Measurements from ENCODE around the gene MGP.

The MGP gene

DNA sequence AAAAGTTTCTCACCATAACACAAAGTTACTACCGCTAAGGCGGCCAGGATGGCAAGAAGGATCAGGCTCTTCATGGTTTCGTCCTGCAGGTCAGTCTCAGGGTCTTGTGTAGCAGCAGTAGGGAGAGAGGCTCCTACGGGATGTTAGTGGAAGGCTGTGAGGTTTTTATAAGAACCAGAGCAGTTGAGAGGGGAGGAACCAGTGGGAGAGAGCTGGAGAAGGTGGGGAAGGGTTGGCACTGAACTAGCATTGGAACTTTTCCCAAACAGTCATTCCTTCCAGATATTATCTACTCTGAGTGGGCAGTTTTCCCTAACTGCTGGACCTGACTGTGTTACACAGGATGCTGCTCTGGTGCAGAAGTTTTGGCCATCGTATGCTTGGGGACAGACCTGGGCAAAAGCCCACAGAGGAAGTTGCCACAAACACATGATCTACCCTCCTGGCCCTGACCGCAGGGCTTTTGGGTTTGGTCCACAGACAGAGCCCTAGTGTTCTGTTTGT, at the start of gene MGP:
Gene MGP (minus strand): TSS at position 137 of the 504 bp plus-strand sequence. CDS start 63 bp downstream, at position 74.
- DNase-seq (ENCODE audit: low read depth in 3 of 3) = no peak

DNA sequence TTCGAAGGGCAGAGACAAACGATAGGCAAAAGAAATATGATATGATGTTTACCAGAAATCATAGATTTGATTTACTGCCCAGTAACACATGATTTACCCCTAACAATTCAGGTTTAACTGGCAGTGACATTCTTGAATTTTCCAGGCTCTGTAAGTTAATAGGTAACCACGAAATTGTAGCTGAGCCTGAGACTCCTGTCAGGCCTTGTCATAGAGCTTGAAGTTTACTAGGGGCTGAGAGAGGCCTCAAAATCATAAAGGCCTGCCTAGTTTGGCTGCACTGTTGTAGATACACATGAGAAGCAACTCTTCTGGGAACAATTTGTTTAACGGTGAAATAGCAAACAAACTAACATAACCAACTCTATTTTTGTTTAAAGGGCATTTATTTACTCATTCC, 49.4 kb upstream of the MGP start:
- no peak for DNase-seq (ENCODE audit: low read depth in 3 of 3)

DNA sequence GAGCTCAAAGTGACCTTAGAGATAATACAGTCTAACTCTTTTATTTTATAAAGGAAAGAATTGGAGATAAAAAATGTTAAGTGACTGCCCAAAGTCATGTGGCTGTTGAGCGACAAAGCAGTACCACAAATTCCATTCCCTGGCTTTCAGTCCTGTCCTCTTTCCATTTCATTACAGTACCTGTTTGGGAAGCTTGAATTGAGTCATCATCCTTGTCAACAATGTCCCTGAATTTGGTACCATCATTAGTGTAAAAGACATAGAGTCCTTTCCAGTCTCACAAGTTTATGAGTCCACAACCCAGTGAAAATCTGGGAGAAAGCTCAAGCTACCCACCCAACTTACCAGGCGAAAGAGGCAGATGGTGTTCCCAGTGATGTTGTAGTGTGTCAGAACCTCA, 48.9 kb upstream of the MGP start:
- DNase-seq (ENCODE audit: low read depth in 3 of 3) = no peak

DNA sequence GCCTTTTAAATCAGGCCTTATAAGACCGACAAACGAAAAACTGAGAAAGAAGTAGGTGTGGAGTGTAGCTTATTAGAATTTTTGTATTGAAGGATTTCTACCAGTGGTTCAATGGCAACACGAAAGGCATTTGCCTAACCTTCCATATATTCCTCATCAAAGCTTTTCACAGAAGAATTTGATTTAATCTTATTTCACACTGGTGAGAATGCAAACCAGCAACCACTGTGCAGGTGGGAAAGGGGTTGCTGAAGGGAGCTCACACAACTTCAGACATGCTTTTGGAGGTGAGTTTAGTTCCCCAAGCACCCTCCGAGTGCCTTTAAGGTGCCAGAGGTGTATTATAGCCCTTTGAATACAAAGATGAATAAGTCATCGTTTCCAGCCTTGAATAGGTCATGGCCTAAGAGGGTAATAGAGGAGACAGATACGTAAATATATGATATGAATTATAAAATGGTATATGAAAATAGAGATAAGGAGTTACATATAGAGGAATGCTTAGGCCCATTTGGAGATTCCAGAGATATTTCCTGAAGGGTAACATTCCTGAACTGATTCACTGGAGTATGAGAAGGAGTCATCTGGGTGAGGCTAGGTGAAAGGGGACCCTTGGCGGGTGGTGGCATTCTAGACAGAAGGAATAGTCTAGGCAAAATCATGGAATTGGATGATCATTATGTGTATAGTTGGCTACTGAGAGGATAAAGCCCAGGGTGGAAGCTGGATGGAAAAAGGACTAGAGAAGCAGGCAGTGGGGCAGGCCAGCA, 46.3 kb upstream of the MGP start:
- DNase-seq (ENCODE audit: low read depth in 3 of 3) = no peak

DNA sequence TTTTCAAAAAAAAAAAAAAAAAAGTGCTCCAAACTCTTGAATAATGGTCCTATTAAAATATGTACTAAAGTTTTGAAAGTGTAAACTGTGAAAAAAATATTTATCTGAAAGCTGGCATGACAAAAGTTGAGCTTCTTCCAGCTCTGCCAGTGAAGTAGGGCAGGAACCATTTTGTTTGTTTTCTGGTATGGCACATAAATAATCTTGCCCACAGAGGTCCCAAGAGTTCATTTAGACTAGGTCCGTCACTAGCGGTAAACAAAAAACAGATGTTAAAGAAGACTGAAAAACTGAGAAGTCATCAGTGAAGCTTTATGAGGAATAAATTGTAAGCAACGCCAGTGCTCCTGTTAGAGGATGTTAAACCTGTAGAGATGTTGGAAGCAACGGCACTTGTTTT, 45.7 kb upstream of the MGP start:
- no peak for DNase-seq (ENCODE audit: low read depth in 3 of 3)

DNA sequence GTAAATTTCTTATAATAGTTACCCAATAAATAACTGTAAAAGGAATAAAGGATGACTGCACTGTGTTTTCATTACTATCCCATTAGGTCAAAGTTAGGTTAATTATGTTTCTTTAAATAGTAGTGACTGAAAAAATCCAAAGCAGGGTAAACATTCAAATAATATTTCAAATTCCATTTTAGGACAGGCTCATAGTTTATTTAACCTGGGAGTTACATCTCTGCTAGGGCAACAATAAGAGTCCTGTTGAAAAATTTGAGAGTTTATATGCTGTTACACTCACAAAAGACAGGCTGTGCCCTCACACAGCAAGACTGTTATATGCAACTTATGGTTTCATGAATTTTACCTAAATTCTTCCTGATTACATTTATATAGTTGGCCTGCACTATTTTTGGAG, 44.6 kb upstream of the MGP start:
- no peak for DNase-seq (ENCODE audit: low read depth in 3 of 3)

DNA sequence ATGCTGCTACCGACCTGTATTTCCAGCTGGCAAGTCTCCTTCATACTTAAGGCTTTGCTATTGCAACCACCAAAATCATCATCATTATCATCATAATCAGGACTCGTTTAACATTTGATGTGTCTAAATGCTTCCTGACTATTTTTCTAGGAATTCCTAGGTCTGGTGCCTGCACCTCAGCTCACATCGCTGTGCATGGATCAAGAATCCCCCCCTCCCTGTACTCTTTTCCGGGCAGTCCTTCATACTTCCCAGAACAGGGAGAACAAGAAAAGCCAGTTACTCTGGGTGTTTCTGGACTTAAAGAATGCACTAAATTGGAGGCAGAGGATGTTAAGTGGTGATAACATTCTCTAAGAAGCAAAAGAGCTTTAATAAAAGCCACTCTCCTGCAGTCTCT, 43.3 kb upstream of the MGP start:
- DNase-seq (ENCODE audit: low read depth in 3 of 3) = no peak

DNA sequence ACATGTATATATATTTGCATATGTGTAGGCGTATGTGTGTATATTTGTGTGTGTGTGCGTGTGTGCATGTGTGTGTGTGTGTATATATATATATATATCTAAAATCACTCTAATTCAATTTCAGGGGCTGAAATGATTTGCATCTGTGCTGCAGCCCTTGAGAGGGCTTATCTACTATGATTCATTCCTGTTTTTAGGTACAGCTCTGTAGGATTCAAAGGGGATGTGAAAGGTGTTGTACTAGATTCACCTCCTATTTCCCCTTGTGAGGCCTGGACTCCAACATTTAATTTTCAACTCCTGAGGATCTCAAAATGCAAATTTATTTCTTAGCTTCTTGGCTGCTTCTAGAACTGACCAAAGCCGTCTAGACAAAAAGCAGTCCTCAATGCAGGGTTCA, 41.6 kb upstream of the MGP start:
- no peak for DNase-seq (ENCODE audit: low read depth in 3 of 3)

DNA sequence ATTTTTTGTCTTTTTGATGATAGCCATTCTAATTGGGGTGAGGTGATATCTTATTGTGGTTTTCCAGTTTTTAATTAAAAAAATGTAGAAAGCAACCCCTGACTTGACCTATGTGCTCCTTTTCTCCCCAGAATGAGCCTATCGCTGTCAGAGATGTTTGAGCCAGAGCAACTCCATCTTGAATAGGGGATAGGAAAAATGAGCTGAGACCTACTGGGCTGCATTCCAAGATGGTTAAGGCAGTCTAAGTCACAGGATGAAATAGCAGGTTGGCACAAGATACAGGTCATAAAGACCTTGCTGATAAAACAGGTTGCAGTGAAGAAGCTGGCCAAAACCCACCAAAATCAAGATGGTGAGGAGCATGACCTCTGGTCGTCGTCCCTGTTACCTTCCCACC, 38.9 kb upstream of the MGP start:
- DNase-seq (ENCODE audit: low read depth in 3 of 3) = no peak

DNA sequence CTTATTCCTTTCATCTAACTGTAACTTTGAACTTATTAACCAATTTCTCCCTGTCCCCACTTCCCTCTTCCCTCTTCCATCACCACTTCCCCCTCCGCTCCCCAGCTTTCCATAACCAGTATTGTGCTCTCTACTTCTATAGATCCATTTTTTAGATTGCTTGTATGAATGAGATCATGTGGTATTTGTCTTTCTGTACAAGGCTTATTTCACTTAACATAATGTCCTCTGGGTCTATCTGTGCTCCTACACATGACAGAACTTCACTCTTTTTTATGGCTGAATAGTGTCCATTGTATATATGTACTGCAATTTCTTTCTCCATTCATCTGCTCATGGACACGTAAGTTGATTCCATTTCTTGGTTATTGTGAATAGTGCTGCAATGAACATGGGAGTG, 38.3 kb upstream of the MGP start:
- DNase-seq (ENCODE audit: low read depth in 3 of 3) = no peak

DNA sequence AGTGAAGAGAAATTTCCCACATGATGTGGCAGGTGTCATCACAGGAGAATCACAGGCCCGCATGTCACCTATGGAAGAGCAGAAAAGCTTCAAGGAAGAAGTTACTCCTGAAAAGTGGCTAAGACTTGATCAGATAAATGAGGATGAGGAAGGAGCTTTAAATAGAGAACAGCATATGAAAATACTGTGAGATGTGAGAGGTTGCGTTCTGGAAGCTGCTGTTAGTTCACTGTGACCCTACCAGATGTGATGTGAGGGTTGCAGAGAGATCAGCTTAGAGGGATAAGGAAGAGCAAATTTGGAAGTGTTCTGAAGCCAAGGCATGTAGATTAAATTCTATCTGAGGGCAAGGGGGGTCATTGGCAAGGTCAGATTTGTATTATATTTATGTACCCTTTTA, 35.6 kb upstream of the MGP start:
- no peak for DNase-seq (ENCODE audit: low read depth in 3 of 3)

DNA sequence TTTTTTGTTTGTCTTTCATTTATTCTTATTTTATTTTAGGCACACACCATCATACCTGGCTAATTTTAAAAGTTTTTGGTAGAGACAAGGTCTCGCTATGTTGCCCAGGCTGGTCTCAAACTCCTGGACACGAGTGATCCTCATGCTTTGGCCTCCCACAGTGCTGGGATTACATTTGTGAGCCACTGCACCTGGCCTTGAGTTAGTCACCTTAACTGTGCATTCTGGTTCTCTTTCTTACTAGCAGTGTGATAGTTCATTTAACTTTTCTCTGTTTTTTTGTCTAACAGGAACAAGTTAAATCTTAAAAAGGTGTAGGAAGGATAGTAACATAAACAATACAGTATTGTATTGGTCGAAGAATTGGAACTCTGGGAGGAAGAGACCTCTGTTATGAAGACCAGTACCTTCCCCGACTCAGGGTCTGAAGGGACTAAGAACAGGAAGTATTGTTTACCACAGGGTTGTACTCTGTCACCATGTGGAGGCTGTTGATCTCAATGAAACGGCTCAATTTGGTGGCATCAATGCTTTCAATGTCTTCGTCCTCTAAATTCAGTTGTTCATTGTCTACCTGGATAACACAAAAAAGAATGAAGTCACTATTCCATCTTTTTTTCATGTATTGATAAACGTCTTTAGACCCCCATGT, 34.9 kb upstream of the MGP start:
- no peak for DNase-seq (ENCODE audit: low read depth in 3 of 3)

DNA sequence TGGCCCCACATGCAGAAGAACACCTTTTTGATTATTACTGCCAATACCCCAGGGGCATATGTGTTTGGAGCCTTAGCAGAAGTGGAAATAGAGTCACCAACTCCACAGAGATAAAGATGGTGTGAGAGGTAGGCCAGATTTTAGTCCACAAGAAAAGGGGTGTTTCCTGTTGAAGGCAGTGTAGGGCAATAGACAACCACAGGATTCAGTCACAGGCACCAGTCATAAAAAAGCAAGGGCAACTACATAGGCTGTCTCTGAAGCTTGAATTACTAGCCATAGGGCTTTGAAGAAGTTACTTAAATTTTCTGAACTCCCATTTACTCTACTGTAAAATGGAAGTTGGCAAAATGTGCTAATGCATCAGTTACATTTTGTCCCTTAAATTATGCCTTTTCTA, 33.8 kb upstream of the MGP start:
- DNase-seq (ENCODE audit: low read depth in 3 of 3) = no peak

DNA sequence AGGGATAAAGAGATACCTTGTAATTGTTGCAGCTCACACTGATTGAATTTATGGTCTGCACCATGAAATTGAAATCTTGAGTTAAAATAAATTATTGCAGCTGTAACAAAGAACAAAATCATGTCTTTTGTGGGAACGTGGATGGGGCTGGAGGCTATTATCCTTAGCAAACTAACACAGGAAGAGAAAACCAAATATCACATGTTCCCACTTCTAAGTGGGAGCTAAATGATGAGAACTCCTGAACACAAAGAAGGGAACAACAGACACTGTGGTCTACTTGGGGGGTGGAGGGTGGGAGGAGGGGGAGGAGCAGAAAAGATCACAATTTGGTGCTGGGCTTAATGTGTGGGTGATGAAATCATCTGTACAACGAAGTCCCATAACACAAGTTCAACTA, 30.1 kb upstream of the MGP start:
- no peak for DNase-seq (ENCODE audit: low read depth in 3 of 3)

DNA sequence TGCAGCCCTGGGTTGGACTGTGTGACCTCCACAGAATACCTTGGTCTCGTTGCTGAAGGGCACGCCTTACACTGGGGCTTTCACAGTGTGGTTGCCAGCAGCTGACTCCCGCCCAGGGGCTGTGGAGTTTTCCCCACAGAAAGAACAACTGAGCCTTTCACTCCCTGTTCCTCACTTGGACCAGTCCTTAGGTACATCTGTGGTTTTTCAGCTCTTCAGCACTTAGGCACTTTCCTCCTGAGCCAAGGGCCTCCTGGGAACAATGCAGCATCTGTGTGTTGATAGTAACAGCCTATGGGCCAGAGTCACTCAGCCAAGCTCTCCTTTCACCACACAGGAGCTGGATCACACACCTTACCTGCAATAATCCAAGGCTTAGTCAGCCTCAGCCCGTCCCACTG, 27.7 kb upstream of the MGP start:
- no peak for DNase-seq (ENCODE audit: low read depth in 3 of 3)

DNA sequence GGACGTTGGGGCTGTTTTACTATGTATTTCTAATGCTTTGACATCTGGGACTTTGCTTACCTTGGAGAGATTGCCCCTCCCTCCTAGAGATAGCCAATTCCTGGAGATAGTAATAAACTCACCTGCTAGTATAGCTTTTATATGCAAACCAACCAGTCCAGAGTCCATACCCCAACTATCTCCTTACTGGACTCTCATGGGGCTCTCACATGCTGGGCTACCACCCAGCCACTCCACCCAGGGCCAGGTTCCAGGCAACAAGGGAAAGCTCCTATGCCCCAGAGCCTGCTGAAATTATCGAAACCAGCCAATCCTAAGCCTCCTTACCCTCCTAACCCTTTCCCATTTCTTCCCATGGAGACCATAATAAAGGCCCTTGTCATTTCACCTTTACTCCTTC, 25.5 kb upstream of the MGP start:
- no peak for DNase-seq (ENCODE audit: low read depth in 3 of 3)

DNA sequence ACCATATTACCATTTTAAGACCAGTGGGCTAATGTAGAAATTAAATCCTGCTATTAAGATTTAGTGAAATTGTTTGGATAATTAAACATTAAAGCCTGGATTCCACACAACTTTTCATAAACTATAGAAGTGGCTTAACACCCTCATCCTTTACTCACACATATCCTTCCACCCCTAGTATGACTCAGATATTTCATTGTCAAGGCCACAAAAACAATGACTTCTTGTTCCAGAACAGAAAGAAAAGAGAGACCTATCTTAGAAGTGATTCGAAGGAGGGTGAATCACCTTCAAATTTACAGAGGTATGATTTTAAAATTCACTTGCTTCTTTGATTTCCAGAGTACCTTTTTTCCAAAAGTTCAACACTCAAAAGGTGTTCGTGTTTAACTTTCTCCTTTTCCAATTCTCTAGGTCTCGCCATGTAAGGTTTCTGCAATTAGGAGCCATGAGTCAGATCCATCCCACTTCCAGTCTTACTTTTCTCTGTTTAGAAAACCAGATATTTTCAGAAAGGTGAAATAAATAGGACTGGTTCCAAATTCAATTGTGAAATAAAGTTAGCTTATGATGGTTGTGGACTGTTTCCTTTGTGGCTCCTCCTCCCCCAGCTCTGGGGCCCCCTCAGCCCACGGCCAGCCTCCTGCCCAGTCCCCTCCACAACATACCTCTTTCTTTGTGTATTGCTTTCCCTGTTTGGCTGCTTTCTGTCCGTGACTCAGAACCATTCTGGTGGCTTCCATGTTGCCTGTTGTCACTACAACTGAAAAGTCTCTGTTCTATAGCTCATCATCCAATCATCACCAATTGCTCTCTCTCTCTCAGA, 24.6 kb upstream of the MGP start:
- DNase-seq (ENCODE audit: low read depth in 3 of 3) = peak; percentile 9 to 36 (median 23)

DNA sequence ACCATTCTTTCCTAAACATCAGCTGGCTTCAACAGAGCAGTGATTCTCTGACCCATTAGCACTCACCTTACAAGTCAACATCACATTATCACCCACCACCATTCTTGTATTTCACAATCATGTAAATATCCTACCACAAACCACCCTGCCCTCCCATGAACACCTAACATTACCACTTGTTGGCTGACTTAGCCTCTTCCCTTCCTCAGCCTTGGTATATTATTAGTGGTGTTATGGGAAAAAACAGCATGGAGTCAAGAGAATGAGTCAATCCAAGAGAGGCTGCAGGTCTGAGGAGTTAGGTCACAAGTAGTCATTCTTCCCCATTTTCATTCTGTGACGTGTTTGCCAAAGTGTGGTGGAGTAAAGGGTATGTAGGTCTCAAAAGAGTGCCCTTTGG, 22.3 kb upstream of the MGP start:
- DNase-seq (ENCODE audit: low read depth in 3 of 3) = no peak

DNA sequence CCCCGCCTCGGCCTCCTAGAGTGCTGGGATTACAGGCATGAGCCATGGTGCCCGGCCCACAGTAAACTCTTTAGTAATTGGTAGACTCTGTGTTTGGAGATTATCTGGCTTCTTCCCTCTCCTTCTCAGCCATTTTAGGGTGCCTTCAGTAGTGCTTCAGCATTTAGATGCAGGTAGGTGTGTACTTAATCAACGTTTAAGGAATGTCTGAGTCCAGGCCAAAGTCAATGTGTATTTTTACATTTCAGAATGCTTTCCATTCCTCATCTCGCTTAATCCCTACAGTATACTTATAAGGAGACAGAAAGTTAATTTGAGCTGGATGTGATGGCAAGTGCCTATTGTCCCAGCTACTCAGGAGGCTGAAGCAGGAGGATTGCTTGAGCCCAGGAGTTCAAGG, 20.5 kb upstream of the MGP start:
- no peak for DNase-seq (ENCODE audit: low read depth in 3 of 3)

DNA sequence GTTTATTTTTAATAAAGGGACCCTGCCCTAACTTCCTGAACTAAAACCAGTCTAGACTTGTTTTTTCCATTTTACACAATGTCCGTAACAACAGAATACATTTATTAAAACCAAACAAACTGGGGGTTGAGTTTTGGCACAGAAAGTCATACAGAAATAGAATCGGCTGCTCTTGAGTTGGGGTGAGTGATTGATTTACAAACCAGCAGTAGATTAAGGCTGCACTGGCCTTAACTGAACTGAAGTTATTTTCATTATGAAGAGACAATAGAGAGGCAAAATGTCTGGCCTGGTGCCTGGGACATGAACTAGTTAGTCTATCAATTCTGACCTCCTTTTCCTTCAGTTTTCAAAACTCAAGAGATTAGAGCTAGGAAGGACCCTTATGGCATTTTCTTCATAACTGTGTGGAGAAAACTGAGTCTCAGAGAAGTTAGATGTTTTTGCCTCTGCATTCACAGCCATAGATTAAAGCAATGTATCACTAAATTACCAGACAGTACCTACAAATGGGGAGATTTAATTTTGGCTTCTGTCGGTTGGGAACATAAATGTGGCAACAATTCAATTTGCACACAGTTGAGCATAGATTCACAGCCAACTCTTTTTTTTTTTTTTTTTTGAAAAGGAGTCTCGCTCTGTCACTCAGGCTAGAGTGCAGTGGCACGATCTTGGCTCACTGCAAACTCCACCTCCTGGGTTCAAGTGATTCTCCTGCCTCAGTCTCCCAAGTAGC, 19.8 kb upstream of the MGP start:
- no peak for DNase-seq (ENCODE audit: low read depth in 3 of 3)

DNA sequence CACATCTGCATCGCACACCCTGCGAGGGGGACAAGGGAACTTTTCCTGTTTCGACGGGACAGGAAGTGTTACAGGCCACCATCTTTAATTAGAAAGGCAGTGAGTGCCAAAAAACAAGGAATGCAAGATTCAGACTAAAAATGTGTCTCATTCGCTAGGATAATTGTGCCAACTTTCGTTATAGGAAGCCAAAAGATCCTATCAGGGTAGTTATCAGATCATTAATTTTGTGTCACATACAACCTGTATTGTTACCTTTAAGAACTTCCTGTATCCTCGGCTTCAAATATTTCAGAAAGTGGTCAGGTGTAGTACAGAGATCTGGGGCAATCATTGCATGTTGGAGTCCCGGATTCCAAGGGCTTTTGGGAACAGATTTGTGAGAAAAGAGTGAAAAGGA, 19.2 kb upstream of the MGP start:
- DNase-seq (ENCODE audit: low read depth in 3 of 3) = no peak
